NCI-H748 treated with DMSO at 0.1 percent for 48 hours (cell line): Measurements from ENCODE around the gene PRSS35.
"Not testable (repeated sequence)": the region's sequence is repeated elsewhere in the genome, so short reads cannot be mapped to it uniquely, and the experiment has no call there.

Experiments
- DNase-seq: peaks from one replicate; lab custom pipeline; 2025; lab: John Stamatoyannopoulos, UW

The PRSS35 gene

GRCh38 chr6:83517500-83517899 lies 5.2 kb downstream of the PRSS35 start:
- DNase-seq: no peak

GRCh38 chr6:83518816-83519480 lies 6.6 kb downstream of the PRSS35 start:
- no peak for DNase-seq

- no peak for DNase-seq
These were observed 23.8 kb downstream of the PRSS35 start for GRCh38 chr6:83536034-83536646.

- DNase-seq: no peak
These were observed 24.6 kb downstream of the PRSS35 start for GRCh38 chr6:83536647-83537589.

- DNase-seq: no peak
These were observed 27.3 kb downstream of the PRSS35 start for GRCh38 chr6:83539678-83540077.

- no peak for DNase-seq
These were observed 34.3 kb downstream of the PRSS35 start for GRCh38 chr6:83546636-83547035.

GRCh38 chr6:83550482-83550881 lies 38.1 kb downstream of the PRSS35 start:
- not testable (repeated sequence) for DNase-seq

- DNase-seq: not testable (repeated sequence)
These were observed 39.4 kb downstream of the PRSS35 start for GRCh38 chr6:83551748-83552147.

- no peak for DNase-seq
These were observed 44.5 kb downstream of the PRSS35 start for GRCh38 chr6:83556871-83557270.

- no peak for DNase-seq
These were observed 46.6 kb downstream of the PRSS35 start for GRCh38 chr6:83558975-83559374.

- not testable (repeated sequence) for DNase-seq
These were observed 59.4 kb downstream of the PRSS35 start for GRCh38 chr6:83571663-83572185.

- no peak for DNase-seq
These were observed 62.4 kb downstream of the PRSS35 start for GRCh38 chr6:83574783-83575182.
